ENCODE data around the gene HPS1. TPM values are rescaled to one million over a fixed set of nuclear protein-coding genes. Genes with fewer than 3 reads are reported as not detected.

Gene HPS1
- polyA plus RNA-seq, 1 of the 3 experiments (the other 2 are of a cell fraction) = 41.4 TPM

GRCh38 chr10:98376485-98376884 is 70.2 kb downstream of the HPS1 start (continued):
- TF ChIP-seq FOXJ3 (CRISPR knock-in tag; IDR thresholded peaks at IDR 0.05) = no peak
- TF ChIP-seq IRF3 (IDR thresholded peaks at IDR 0.05; ENCODE audit: low read depth, low read length) = no peak
- no peak for TF ChIP-seq RCOR1 (IDR thresholded peaks at IDR 0.05; ENCODE audit: low read length)
- no peak for TF ChIP-seq NFIC (IDR thresholded peaks at IDR 0.05; ENCODE audit: borderline replicate concordance)
- TF ChIP-seq MAX (IDR thresholded peaks at IDR 0.05; ENCODE audit: low read depth) = no peak
- no peak for TF ChIP-seq RFX5 (IDR thresholded peaks at IDR 0.05; ENCODE audit: low read length)

GRCh38 chr10:98374217-98374985 is 72.3 kb downstream of the HPS1 start:
- CTCF ChIA-PET = interaction anchor here (0.8 kb wide), 1 partner anchor 131 kb away, joined by 3 read pairs; no protein-coding TSS in a partner anchor
- no peak for DNase-seq
- peaks cover 8 to 23% of the 10 kb centered on the region in 2 experiments; a peak in 3 of 4 replicates for H3K4me1 ChIP-seq (ENCODE audit: control insufficient read depth in 1 of 2, insufficient read depth in 2 of 2, low read depth in 1 of 2, low read length in 1 of 2)
- H3K9ac ChIP-seq = no peak overlapping the region
- H3F3A ChIP-seq (replicated peaks; ENCODE audit: insufficient read depth) = no peaks in the 10 kb centered on the region
- 40% methylated on average over 8 of the region's 8 CpGs for WGBS (ENCODE audit: low lambda C conversion rate)
- H3K27me3 ChIP-seq (ENCODE audit: insufficient read depth) = no peaks in the 10 kb centered on the region
- no peaks in the 10 kb centered on the region for H3K9me3 ChIP-seq
- no peaks in the 10 kb centered on the region for H3K79me2 ChIP-seq (ENCODE audit: insufficient read depth)
- H4K20me1 ChIP-seq (ENCODE audit: insufficient read depth) = no peaks in the 10 kb centered on the region
- POLR2A ChIA-PET = no interaction called here
- no peaks in the 10 kb centered on the region for H3K9me2 ChIP-seq
- H3K36me3 ChIP-seq (replicated peaks in 1 of 2; ENCODE audit: control insufficient read depth in 1 of 2, insufficient read depth in 2 of 2, low read length in 1 of 2) = no peaks in the 10 kb centered on the region
- TF ChIP-seq FOSL2 (IDR thresholded peaks at IDR 0.05; ENCODE audit: borderline replicate concordance, low read depth) (peak; percentile 10; the same call in 1 of the 2 replicates), ZBTB33 (IDR thresholded peaks at IDR 0.05; ENCODE audit: borderline replicate concordance, low read depth) (no peak)
- H3K27ac ChIP-seq (ENCODE audit: low read depth in 2 of 2, low read length in 1 of 2) = 0 out of 4 replicates have a peak overlapping the region, but pooled peaks of 1 of the 2 experiments have one; percentile 25
- no peak overlapping the region for H3K4me3 ChIP-seq (ENCODE audit: low read depth in 2 of 2, low read length in 1 of 2)
- H3K4me2 ChIP-seq = peak overlapping the region; percentile 31
- no peak overlapping the region for H2AFZ ChIP-seq (ENCODE audit: low read depth)

Measured in SK-N-SH (cell line).